NAMALWA (cell line): ENCODE measurements around the gene NEK10.
A peak's percentile ranks its signal among the peaks of the same experiment; 100 is the strongest.

Source experiments
- DNase-seq: peaks from one replicate; pipeline ENCODE4 v3.0.0-alpha.2; 2015; ENCODE audit warnings: low spot score

NEK10 gene

DNA sequence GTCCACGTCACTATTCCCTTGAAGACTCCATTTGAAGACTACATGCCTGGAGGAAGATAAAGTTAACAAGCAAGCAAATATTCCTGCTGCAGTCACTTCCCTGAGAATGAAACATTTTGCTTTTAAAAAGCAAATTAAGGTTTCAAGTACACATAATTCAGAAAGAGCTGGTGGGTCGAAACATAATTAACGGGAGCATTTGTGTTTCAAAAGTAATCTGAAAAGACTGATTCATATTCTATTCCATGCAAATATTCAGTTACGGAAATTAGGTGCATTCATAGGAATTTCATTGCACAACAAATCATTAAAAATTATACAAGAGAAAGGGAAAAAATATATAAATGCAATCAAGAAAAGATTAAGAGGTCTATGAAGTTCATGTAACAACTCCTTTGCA is 260.9 kb downstream of the NEK10 start:
- no peak for DNase-seq

DNA sequence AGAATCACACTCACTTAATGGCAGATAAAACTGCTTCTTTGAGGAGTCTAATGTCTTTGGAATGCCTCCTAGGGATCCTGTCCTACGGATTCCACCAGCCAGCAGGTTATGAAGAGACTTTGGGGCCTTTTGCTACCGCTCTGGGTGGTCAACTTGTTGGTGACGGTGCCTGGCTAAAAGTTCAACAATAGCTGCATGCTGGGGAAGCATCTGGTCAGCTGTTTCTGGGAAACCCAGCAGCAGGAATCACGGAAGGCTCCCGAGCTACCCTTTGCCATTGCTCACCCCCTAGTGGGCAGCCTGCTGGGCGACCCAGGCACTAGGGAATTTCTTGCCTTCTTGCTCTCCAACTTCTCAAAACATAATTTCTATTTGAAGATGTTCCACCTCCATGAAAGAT is 263.3 kb downstream of the NEK10 start:
- DNase-seq: no peak

DNA sequence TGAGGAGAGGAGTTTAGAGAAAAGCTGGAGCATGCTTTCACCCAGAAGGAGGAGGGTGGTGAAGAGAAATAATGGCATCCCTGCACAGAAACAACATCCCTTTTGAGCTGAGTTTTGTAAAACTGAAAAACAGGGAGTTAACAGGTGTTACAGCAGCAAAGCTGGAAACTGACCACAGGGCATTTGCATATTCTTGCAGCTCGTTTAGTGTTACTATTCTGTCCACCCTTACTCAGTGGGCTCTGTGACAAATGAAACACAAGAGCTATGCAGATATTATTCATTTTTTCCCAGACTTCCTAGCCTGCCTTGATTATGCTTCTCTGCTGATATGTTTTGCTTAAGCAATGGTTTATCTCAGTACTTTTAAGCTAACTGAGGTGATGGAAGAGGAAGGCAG is 272.0 kb downstream of the NEK10 start:
- no peak for DNase-seq

DNA sequence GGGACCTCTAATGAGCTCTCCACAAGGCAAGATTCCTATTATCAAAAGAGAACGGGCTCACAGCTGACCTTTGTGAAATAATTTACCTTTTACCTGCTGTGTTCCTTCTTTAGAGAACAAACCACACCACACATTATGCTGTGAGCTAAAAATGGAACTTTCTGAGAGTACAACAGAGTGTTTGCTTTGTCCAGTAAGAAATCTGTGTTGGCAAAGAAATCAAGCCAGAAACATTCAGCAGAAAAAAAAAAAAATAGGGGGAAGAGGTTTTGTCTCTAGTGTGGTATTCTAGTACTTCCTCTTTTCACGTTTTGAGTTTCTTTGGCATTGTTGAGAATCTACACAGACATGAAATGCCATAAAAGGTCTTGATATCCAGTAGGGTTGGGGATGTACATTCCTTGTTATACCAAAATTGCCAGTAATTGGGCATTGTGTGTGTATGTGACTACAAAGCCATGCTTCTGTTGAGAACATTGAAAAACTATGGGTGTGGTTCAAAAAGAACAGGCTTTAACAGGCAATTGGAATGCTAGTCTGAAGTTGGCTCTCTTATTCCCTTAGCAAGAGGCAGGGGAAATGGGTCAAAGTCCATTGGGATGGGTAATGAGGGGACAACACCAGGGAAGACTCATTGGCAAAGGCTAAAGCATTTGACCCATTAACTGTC is 273.5 kb downstream of the NEK10 start:
- peak; percentile 15 for DNase-seq

DNA sequence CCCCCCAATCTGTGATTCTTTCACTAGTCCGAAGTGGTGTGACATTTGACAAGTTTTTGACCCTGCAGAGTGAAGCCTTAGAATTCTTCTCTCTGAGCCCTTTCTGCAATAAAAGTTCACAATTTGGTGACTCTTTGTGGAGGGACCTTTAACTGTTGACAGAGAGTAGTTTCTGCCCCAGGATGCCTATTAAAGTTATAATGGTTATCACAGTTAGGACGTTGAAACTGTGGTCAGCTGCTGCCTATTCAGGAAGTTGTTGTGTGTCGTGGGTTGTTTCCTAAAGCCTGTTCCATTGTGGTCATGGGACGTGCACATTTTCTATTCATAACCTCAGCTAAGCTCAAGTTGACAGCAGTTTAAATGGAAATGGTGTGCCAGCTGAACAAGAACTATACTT is 274.5 kb downstream of the NEK10 start:
- no peak for DNase-seq

DNA sequence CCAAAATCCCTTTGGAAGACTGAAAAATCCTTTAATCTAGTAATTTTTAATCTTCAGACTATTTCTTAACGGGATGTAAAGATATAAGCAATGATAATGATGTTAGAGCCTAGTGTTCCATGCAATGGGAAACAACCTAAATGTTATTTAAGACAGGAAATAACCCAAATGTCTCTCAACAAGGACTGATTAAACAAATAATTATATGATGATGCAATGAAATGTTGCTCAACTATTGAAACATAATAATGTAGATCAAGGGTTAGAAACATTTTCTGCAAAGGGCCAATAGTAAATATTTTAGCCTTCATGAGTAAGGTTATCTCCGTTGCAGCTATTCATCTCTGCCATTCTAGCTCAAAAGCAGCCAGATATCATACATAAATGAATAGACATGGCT is 275.4 kb downstream of the NEK10 start:
- DNase-seq: no peak

DNA sequence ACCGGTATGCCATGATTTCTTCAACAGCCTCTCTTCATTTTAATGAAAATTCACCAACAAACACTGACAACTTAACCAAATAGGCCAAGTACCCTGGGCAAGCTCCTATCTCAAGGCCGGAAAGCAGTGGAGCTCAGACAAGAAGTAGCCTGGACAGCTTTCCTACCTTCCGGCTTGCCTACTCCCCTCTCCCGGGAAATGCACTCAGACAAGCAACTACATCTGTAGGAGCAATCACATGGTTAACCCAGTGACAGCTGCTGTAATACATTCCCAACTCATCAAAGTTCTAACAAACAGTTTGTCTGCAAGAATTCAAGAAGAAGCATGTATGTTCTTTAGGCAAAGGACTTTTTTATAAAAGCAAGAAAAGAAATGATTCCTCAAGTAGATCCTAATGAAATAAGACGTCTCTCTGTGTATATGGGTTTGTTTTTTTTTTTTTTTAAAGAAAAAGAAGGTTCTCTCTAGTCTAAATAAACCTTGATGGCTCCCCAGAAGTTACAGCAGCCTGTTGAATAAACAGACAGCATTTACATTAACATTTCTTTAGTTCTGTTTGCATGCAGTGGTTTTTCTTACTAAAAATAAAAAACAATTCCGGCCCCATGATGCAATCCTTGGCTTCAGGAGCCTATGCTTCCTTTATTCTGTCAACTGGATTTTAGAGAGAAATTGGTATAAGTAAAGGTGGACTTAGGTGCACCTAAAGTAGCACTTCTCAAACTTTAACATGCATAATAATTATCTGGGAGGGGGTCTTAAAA is 278.7 kb downstream of the NEK10 start:
- DNase-seq: no peak

DNA sequence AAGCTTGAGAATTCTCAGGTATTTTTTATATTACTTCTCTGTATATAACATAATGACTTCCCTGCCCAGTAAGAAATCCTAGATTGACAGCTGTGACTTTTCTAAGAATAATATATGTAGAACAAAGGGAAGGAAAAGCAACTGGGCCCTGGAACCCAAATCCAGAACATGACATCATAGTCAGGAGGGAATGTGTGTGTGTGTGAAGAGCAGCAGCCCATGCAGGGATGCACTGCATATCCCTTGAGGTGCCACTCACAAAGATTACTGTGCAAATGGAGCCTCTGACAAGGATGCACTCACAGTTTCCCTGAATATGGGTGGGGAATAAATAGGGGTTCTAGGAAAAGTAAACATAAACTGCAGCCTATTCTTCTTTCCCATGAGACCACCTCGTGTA is 279.5 kb downstream of the NEK10 start:
- DNase-seq: no peak

DNA sequence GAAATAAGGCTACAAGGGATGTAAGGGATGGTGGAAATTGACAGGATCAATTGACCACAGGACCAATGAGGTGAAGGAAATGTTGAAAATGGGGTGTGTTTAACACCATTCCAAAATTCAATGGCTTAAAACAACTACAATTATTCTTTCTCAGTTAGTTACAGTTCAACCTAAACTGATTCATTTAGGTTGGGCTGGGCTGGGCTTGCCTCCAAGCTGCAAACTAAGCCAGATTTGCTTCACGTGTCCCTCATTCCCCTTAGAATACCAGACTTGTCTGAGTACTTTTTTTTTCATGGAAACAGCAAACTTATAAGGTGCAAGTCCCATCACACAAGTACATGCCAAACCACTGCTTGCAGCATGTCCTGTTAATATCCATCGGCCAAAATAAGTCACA is 280.1 kb downstream of the NEK10 start:
- no peak for DNase-seq

DNA sequence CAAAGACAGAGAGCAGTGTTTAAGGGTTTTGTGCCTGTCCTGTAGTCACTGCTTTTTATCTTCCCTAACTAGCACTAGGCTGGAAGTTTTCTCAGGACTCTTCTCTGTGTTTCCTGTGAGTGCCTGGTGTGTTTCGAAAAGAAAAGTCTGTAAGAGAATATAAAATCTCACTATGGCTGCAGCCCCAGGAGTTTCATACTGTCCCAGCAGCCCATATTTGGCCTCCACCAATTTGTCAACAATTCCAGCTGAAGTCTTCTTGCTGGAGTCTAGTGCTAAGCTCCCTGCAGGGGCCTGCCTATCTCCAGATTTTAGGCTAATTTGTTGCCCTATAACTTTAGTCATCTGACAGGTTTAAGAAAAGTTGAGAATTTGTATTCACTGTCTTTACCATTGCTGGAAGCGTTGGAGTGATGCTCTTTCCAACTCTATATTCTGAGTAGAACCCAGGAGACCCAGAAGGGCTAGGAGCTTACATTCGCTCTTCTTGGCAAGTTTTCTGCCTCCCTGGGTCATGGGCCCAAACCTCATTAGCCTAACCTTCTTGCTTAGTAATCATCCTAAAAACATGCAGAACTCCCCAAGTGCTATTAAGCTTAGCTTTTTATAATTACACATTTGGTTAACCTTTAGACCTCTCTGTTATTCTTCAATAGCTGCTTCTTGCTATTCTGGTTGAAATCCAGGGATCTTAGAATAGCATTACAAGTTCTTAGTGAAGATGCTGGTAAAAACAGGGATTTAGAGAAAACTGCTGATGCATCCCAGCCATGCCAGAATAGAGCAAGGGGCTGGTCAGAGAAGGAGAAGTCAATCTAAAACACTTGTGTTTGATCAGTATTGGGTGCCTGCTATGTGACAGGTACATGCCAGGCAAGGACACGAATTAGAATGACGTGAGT is 283.1 kb downstream of the NEK10 start:
- DNase-seq: no peak

DNA sequence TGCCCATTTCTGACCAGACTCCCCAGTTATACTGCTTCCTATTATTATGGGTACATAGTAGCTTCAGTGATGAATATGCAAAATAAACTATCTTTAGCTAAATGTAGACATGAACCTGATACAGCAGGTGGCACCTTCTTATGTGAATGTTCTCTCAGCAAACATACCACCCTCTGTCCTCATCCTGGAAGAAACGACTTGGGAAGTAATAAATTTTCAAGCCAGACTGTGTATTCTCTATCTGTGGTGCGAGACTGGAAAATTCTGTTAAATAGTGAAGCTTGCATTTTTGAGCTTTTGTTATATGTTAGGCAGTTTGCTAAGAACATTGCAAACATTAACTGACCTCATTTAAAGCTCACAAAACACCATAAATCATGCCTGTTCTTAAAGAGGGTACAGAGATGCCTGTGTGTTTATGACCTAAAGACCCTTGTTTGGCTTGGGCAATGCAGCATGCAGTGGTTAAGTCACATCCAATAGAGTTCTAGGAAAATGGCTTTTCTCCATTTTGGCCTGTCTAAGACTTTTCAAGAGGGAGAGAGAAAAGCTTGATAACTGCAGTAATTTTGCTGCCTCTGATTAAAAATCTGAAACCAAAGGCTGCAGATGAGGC is 287.1 kb downstream of the NEK10 start:
- DNase-seq: no peak

DNA sequence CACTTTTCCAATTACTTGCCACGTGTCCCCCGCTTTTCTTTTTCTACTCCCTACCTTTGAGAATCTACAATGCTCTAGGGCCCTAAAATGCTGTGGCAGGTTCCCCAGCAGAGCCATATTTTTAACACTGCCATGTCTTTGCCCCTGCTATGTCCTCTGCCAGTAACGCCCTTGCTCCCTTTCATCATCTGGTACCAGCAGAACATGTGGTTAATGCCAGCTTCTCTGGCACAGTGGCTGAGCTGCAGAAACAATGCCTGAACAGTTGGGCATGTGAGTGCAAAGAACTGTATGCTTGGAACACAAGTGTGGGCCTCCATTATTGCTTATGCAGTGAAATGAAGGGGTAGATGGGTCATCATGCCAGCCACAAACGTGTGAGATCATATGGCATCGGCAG is 287.6 kb downstream of the NEK10 start:
- DNase-seq: no peak

DNA sequence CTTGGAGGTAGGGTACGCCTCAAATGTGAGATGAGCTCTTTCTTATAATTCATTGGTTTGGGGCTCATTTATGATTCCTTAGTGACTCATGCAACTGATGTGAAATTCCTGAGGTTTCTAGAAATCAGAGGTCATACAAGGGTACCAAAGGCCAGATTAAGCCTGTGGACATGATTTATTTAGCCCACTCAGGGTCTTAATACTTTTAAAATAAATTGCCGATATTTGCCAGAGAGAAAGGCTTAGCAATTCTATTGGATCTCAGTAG is 289.0 kb downstream of the NEK10 start:
- no peak for DNase-seq

DNA sequence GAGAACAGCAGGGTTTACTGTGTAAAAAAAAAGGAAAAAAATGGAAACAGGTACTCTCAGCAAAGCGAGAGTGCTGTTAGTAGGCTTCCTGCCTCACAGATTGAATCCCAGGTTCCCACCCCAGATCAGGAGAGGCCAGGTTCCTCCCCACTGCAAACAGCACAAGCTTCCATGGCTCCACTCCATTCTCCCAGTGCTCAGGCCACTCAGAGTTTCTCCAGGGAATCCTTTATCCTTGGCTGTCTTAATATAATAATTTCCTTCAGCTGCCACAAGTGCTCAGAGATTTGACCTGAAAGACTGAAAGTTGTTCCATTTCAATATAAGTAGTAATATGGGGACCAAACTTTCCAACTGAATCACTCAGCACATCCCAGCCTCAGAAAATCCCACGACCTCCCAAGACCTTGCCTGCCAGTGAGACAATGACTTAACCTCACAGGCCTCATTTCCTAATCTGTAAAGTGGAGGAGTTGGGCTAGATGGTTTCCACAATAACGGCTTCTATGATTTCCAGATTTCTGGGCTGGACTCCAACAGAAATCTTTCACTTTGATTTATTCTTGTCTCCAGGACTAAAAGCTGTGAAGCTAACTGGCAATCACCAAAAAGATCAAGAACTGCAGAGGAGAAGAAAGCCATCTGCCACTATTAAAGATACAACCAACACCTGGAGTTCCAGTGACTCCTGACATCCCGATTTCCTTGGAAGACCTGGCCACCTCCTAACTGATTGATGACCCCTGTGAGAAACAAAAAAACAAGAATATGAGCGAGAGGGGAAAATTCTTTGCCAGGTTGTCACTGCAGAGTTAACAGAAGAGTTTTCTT is 289.5 kb downstream of the NEK10 start:
- no peak for DNase-seq

DNA sequence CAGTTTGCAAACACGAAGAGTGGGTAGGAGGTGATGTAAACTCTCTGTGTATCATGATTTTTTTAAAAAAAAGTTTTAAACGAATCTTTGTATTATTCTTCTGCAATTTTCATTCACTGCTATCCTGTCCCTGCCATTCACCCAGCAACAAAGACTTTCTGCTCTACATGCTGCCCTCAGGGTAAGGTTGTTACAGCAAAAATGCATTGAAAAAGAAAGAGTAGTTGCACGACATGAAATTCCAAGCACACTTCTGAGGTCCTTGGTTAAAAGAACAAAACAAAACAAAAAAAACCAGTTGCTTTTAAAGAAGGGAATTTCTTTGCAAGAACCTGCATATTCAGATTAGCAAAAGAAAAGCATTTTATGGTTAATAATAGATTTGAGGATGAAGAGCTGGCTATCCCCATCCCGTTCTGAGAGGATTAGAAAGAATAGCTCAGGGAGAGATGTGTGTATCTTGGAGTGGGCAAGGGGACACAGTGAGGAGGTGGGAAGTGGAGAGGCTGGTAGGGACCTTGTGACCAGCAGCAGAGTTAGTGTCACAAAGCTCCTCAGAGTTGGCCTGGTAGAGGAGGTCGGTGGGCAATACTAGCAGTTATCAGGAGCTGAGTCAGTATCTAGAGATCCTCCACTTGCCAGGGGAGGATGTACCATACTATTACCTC is 290.8 kb downstream of the NEK10 start:
- DNase-seq: no peak

DNA sequence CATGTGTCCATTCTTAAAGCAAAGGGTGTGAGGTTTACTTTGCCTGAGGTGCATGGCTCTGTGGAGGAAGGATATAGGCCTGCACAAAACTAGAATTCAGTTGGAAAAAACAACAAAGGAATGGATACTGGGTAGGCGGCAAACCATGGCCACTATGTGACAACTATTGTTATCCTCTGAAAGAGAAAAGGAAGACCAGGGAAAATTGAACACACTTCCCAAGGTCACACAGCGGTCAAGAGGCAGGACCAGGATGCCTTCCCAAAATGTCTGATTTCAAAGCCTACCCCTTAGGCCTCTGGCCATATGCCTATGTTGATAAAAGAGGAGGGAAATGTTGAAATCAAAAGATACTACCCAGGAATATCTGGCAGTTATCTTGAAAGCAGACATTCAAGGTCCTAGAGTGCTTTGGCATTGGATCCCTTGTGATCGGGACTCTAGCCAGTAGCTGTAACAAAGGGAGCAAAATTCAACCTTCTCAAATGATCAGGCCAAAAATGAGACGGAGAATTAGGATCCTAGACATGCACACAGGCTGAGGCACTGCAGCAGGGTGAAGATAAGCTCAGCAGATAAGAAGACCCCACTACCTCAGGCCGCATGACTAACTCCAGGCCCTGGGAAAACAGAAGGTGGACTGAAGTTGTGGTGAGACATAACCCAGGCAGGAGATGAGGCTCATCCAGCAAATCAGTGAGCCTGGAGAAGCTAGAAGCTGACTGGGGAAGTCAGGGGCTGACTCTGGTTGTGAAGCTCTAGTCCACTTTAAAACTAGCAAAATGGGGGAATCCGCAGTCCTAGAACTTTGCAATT is 292.2 kb downstream of the NEK10 start:
- no peak for DNase-seq

DNA sequence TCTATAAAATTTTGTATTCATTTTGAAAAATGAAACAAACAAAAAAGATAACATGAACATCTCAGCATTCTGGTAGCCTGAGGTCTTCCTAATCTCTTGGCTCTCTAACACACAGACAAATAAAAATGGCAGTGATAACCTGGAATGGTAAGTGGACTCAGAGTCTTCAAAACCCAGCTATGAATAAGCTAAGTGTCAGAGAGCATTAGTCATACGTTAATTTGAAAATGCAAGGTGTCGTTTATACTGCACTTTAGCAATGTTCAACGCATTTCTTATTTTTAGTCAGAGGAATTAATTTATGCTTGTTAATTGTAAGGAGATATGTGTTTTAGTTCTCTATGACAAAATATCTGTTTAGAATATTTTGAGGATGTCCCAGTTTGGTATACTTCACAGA is 294.3 kb downstream of the NEK10 start:
- DNase-seq: no peak

DNA sequence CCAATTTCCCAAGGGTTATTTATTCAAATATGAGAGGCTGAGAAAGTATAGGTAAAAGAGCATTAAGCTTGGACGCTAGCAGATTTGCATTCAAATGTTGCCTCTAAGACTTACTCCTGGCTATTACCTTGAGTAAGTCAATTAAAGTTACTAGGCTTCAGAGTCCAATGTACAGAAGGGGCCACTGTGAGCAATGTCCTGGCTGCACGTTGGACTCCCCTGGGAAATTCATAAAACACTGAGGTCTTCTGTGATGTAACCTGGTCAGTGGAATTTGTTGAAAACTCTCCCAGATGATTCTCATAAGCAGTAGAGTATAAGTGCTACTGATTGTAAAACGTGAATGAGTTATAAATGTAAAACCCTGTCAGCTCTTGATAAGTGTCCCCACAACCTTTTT is 295.3 kb downstream of the NEK10 start:
- DNase-seq: no peak

DNA sequence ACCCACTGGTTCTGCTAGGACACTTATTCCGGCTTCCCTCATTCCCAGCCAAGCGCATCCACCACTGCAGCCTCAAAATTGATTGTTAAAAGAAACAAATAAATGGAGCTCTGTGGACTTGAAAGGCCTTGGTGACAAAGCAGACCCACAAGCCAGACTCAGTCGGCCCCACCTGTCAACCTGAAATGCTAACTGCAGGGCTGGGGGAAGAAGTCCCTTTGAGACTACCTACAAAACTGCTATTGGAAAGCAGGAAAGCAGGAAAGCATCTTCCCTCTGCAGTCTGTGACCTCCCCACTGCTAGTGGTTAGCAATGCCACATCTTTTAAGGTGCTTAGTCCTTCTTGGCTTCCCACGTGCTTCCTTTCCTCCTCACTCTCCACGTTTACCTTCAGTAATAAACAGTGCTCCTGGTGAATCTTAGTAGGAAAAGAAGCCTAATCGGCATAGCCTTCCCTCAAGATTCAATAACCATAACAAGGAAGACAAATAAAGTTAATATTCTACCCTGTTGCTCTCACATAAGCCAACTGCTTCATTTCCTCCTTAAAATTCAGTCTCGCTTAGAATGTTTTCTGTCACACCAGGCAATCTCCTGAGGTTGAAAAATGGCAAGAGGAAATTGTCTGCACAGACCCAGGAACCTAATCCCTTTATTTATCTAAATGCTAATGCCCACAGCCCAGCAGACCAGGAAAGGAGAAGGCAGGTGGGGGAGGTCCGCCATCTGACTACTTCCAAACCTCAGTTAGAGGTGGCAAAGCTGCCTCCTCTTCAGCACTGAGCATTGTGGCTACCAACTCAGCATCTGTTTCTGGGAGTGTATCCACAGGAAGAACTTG is 296.2 kb downstream of the NEK10 start:
- no peak for DNase-seq
